ENCODE data around the gene FGGY.
"Not testable (repeated sequence)": the region's sequence is repeated elsewhere in the genome, so short reads cannot be mapped to it uniquely, and the experiment has no call there.

DNA sequence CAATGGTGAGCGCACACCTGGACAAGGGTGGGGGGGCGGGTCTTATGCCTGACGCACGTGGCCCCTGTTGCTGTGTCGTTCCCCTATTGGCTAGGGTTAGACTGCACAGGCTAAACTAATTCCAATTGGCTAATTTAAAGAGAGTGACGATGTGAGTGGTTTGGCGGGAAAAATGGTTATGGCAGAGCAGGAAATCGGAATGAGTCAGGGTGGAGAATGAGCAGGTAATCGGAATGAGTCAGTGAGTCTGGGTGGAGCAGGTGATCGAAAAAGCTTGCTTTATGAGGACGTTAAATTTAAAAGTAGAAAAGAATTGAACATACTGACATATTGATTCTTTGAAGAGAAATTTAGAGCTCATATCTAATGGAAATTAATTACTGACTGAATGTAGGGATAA lies 2.8 kb downstream of the FGGY start:
- TF ChIP-seq OVOL3 (tag by site-specific recombination; IDR thresholded peaks at IDR 0.05); ZNF571 (tag by site-specific recombination; IDR thresholded peaks at IDR 0.05); CTCF (tag by site-specific recombination; IDR thresholded peaks at IDR 0.05); TRIM28 (IDR thresholded peaks at IDR 0.05; ENCODE audit: borderline replicate concordance, low read length); ZNF610 (tag by site-specific recombination; IDR thresholded peaks at IDR 0.05; ENCODE audit: borderline replicate concordance); ZNF473 (tag by site-specific recombination; IDR thresholded peaks at IDR 0.05); MZF1 (tag by site-specific recombination; IDR thresholded peaks at IDR 0.05; ENCODE audit: borderline replicate concordance); ZNF18 (tag by site-specific recombination; IDR thresholded peaks at IDR 0.05); GFI1B (tag by site-specific recombination; IDR thresholded peaks at IDR 0.05); ZNF202 (tag by site-specific recombination; IDR thresholded peaks at IDR 0.05; ENCODE audit: borderline replicate concordance): not testable (repeated sequence)
- TF ChIP-seq, protein P1, sequence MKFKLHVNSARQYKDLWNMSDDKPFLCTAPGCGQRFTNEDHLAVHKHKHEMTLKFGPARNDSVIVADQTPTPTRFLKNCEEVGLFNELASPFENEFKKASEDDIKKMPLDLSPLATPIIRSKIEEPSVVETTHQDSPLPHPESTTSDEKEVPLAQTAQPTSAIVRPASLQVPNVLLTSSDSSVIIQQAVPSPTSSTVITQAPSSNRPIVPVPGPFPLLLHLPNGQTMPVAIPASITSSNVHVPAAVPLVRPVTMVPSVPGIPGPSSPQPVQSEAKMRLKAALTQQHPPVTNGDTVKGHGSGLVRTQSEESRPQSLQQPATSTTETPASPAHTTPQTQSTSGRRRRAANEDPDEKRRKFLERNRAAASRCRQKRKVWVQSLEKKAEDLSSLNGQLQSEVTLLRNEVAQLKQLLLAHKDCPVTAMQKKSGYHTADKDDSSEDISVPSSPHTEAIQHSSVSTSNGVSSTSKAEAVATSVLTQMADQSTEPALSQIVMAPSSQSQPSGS (tag by site-specific recombination; IDR thresholded peaks at IDR 0.05; ENCODE audit: low read depth) = not testable (repeated sequence)
- TF ChIP-seq, protein P2, sequence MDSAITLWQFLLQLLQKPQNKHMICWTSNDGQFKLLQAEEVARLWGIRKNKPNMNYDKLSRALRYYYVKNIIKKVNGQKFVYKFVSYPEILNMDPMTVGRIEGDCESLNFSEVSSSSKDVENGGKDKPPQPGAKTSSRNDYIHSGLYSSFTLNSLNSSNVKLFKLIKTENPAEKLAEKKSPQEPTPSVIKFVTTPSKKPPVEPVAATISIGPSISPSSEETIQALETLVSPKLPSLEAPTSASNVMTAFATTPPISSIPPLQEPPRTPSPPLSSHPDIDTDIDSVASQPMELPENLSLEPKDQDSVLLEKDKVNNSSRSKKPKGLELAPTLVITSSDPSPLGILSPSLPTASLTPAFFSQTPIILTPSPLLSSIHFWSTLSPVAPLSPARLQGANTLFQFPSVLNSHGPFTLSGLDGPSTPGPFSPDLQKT (IDR thresholded peaks at IDR 0.05; ENCODE audit: borderline replicate concordance, low read depth, low read length) = not testable (repeated sequence)

Data from HEK293 (cell line).